Glutamatergic neuron (in vitro differentiated cells): ENCODE results near the gene BCAS4. TPM values are rescaled to one million over a fixed set of nuclear protein-coding genes. Genes with fewer than 3 reads are reported as not detected.

Experiments used
- total RNA-seq: library from RNA; stranded (reverse); fragmentation: NEBNext Ultra II Directional; extraction: Animal tissue kit (Norgen Biotek cat#: 25700); gene quantifications from one replicate; pipeline ENCODE4 v1.2.1, GENCODE V29; 2021; ENCODE audit not compliant: unreplicated experiment

The BCAS4 gene
- total RNA-seq, 1 donor from 2014 or later = 5.5 TPM

Other genes with a start within 250 kb of the BCAS4 start
- not detected for gene RIPOR3, start 103.5 kb upstream of the BCAS4 start, total RNA-seq
- gene PARD6B, start 63.5 kb upstream of the BCAS4 start, total RNA-seq = 4.0 TPM
- gene ADNP, start 136.4 kb downstream of the BCAS4 start, total RNA-seq = 139 TPM
- gene DPM1, start 163.5 kb downstream of the BCAS4 start, total RNA-seq = 31.9 TPM
- 4.1 TPM for gene MOCS3, start 163.8 kb downstream of the BCAS4 start, total RNA-seq
- 3.6 TPM for gene KCNG1, start 228.0 kb downstream of the BCAS4 start, total RNA-seq